ENCODE measurements around the gene SLC6A5. TPM values are rescaled to one million over a fixed set of nuclear protein-coding genes. Genes with fewer than 3 reads are reported as not detected.

The SLC6A5 gene
- total and polyA plus RNA-seq, 7 donors, result not detected

- WGBS, 3 donors, result 5 to 8% (median 7%) methylated on average over 27 of the region's 27 CpGs
- DNase-seq (no peak), ATAC-seq (no peak)
- no peak overlapping the region for H3K4me3 ChIP-seq
- no peak overlapping the region for H3K27ac ChIP-seq
- H3K4me1 ChIP-seq, result no peaks in the 10 kb centered on the region
- intact Hi-C loops (cut with DNase I), result loop anchor here (5.0 to 10.0 kb wide), 2 partner anchors 220 to 478 kb away; partner anchors contain the start of gene PRMT3 (in 1 of the 2)
- no peaks in the 10 kb centered on the region for H3K9me3 ChIP-seq
- no peaks in the 10 kb centered on the region for H3K36me3 ChIP-seq (ENCODE audit: insufficient read depth in 1 of 2, low read depth in 1 of 2)
- TF ChIP-seq CTCF (IDR thresholded peaks at IDR 0.05), result no peak
- peaks cover 0 to 89% (median 44%) of the 10 kb centered on the region in 3 donors for H3K27me3 ChIP-seq (ENCODE audit: insufficient read depth in 3 of 3, low read length in 2 of 3)
These were observed 5.6 kb downstream of the SLC6A5 start for GRCh38 chr11:20604864-20605601.

GRCh38 chr11:20605602-20606091, 6.2 kb downstream of the SLC6A5 start:
- H3K27me3 ChIP-seq (ENCODE audit: insufficient read depth in 3 of 3, low read length in 2 of 3), result peaks cover 0 to 89% (median 41%) of the 10 kb centered on the region in 3 donors
- H3K4me1 ChIP-seq, result no peaks in the 10 kb centered on the region
- 1 to 5% (median 2%) methylated on average over 26 of the region's 26 CpGs for WGBS, 3 donors
- DNase-seq (no peak), ATAC-seq (no peak)
- no peak for TF ChIP-seq CTCF (IDR thresholded peaks at IDR 0.05)
- intact Hi-C loops (cut with DNase I), result loop anchor here (5.0 to 10.0 kb wide), 2 partner anchors 221 to 478 kb away; partner anchors contain the start of gene PRMT3 (in 1 of the 2)
- H3K36me3 ChIP-seq (ENCODE audit: insufficient read depth in 1 of 2, low read depth in 1 of 2), result no peaks in the 10 kb centered on the region
- no peaks in the 10 kb centered on the region for H3K9me3 ChIP-seq
- H3K4me3 ChIP-seq, result no peak overlapping the region
- H3K27ac ChIP-seq, result no peak overlapping the region

GRCh38 chr11:20608934-20609333, 9.5 kb downstream of the SLC6A5 start:
- Histone ChIP-seq H3K36me3 (ENCODE audit: insufficient read depth in 1 of 2, low read depth in 1 of 2) (no peaks in the 10 kb centered on the region), H3K4me3 (no peak overlapping the region), H3K9me3 (no peaks in the 10 kb centered on the region), H3K4me1 (no peaks in the 10 kb centered on the region), H3K27ac (no peak overlapping the region), H3K27me3 (ENCODE audit: insufficient read depth in 3 of 3, low read length in 2 of 3) (peaks cover 0 to 77% (median 22%) of the 10 kb centered on the region in 3 donors)
- intact Hi-C loops (cut with DNase I), result loop anchor here (5.0 to 10.0 kb wide), 2 partner anchors 224 to 482 kb away; partner anchors contain the start of gene PRMT3 (in 1 of the 2)
- 65 to 74% (median 72%) methylated on average over 3 of the region's 3 CpGs for WGBS, 3 donors
- ATAC-seq (no peak), DNase-seq (no peak)
- no peak for TF ChIP-seq CTCF (IDR thresholded peaks at IDR 0.05)

- Histone ChIP-seq H3K27me3 (ENCODE audit: insufficient read depth in 3 of 3, low read length in 2 of 3) (peaks cover 0 to 66% (median 13%) of the 10 kb centered on the region in 3 donors), H3K4me3 (no peak overlapping the region), H3K27ac (no peak overlapping the region), H3K9me3 (no peaks in the 10 kb centered on the region), H3K4me1 (no peaks in the 10 kb centered on the region), H3K36me3 (ENCODE audit: insufficient read depth in 1 of 2, low read depth in 1 of 2) (no peaks in the 10 kb centered on the region)
- peak; percentile 92 for TF ChIP-seq CTCF (IDR thresholded peaks at IDR 0.05)
- peak; percentile 89 to 95 (median 92) for ATAC-seq
- DNase-seq, result peak; percentile 67 to 73
- 10% methylated on average over 30 of the region's 30 CpGs for WGBS, 3 donors
- intact Hi-C loops (cut with DNase I), result loop anchor here (2.0 to 10.0 kb wide), 4 partner anchors 223 to 483 kb away; partner anchors contain the start of gene PRMT3 (in 2 of the 2)
These were observed 10.6 kb downstream of the SLC6A5 start for GRCh38 chr11:20609727-20610707.

All from psoas muscle (tissue), 8 donors.